Measurements from ENCODE around the gene PITX1.

PITX1 gene

GRCh38 chr5:135040034-135040332 lies 6.0 kb upstream of the PITX1 start:
- Histone ChIP-seq H3K27me3 (ENCODE audit: control insufficient read depth in 1 of 2, insufficient read depth in 2 of 2, low read length in 2 of 2) (peaks cover 76 to 77% of the 10 kb centered on the region in 2 donors), H3K36me3 (ENCODE audit: insufficient read depth, low read length) (no peaks in the 10 kb centered on the region), H3K9me3 (ENCODE audit: low read length) (no peaks in the 10 kb centered on the region), H3K4me3 (ENCODE audit: low read depth in 1 of 2, low read length in 2 of 2) (no peak overlapping the region), H3K4me1 (ENCODE audit: insufficient read depth, low read length) (no peaks in the 10 kb centered on the region), H3K9ac (ENCODE audit: low read length) (no peak overlapping the region), H3K27ac (ENCODE audit: low read depth, low read length) (no peak overlapping the region)

- Histone ChIP-seq H3K4me1 (ENCODE audit: insufficient read depth, low read length) (no peaks in the 10 kb centered on the region), H3K36me3 (ENCODE audit: insufficient read depth, low read length) (no peaks in the 10 kb centered on the region), H3K4me3 (ENCODE audit: low read depth in 1 of 2, low read length in 2 of 2) (peak overlapping the region in 1 of 2 donors; percentile 12), H3K9ac (ENCODE audit: low read length) (no peak overlapping the region), H3K27me3 (ENCODE audit: control insufficient read depth in 1 of 2, insufficient read depth in 2 of 2, low read length in 2 of 2) (peaks cover 79% of the 10 kb centered on the region in 2 donors), H3K27ac (ENCODE audit: low read depth, low read length) (no peak overlapping the region), H3K9me3 (ENCODE audit: low read length) (no peaks in the 10 kb centered on the region)
These were observed 5.4 kb upstream of the PITX1 start for GRCh38 chr5:135039271-135040033.

GRCh38 chr5:135038813-135039270 lies 4.8 kb upstream of the PITX1 start:
- peaks cover 74 to 83% of the 10 kb centered on the region in 2 donors for H3K27me3 ChIP-seq (ENCODE audit: control insufficient read depth in 1 of 2, insufficient read depth in 2 of 2, low read length in 2 of 2)
- H3K27ac ChIP-seq (ENCODE audit: low read depth, low read length): no peak overlapping the region
- no peaks in the 10 kb centered on the region for H3K4me1 ChIP-seq (ENCODE audit: insufficient read depth, low read length)
- H3K9me3 ChIP-seq (ENCODE audit: low read length): no peaks in the 10 kb centered on the region
- H3K4me3 ChIP-seq (ENCODE audit: low read depth in 1 of 2, low read length in 2 of 2): peak overlapping the region; percentile 12 to 14
- no peaks in the 10 kb centered on the region for H3K36me3 ChIP-seq (ENCODE audit: insufficient read depth, low read length)
- H3K9ac ChIP-seq (ENCODE audit: low read length): no peak overlapping the region

- Histone ChIP-seq H3K9me3 (ENCODE audit: low read length) (no peaks in the 10 kb centered on the region), H3K27me3 (ENCODE audit: control insufficient read depth in 1 of 2, insufficient read depth in 2 of 2, low read length in 2 of 2) (peaks cover 72 to 88% of the 10 kb centered on the region in 2 donors), H3K27ac (ENCODE audit: low read depth, low read length) (no peak overlapping the region), H3K4me1 (ENCODE audit: insufficient read depth, low read length) (peaks cover 4% of the 10 kb centered on the region), H3K4me3 (ENCODE audit: low read depth in 1 of 2, low read length in 2 of 2) (peak overlapping the region in 1 of 2 donors; percentile 14), H3K36me3 (ENCODE audit: insufficient read depth, low read length) (no peaks in the 10 kb centered on the region), H3K9ac (ENCODE audit: low read length) (no peak overlapping the region)
These were observed 4.3 kb upstream of the PITX1 start for GRCh38 chr5:135038205-135038812.

GRCh38 chr5:135037519-135038204 lies 3.6 kb upstream of the PITX1 start:
- Histone ChIP-seq H3K36me3 (ENCODE audit: insufficient read depth, low read length) (no peaks in the 10 kb centered on the region), H3K9me3 (ENCODE audit: low read length) (no peaks in the 10 kb centered on the region), H3K27ac (ENCODE audit: low read depth, low read length) (no peak overlapping the region), H3K9ac (ENCODE audit: low read length) (no peak overlapping the region), H3K4me3 (ENCODE audit: low read depth in 1 of 2, low read length in 2 of 2) (no peak overlapping the region), H3K27me3 (ENCODE audit: control insufficient read depth in 1 of 2, insufficient read depth in 2 of 2, low read length in 2 of 2) (peaks cover 69 to 91% of the 10 kb centered on the region in 2 donors), H3K4me1 (ENCODE audit: insufficient read depth, low read length) (peaks cover 9% of the 10 kb centered on the region)

GRCh38 chr5:135036405-135036804 lies 2.4 kb upstream of the PITX1 start:
- Histone ChIP-seq H3K27me3 (ENCODE audit: control insufficient read depth in 1 of 2, insufficient read depth in 2 of 2, low read length in 2 of 2) (peaks cover 76 to 96% of the 10 kb centered on the region in 2 donors), H3K4me3 (ENCODE audit: low read depth in 1 of 2, low read length in 2 of 2) (no peak overlapping the region), H3K36me3 (ENCODE audit: insufficient read depth, low read length) (no peaks in the 10 kb centered on the region), H3K4me1 (ENCODE audit: insufficient read depth, low read length) (peaks cover 13% of the 10 kb centered on the region), H3K9ac (ENCODE audit: low read length) (no peak overlapping the region), H3K27ac (ENCODE audit: low read depth, low read length) (no peak overlapping the region), H3K9me3 (ENCODE audit: low read length) (no peaks in the 10 kb centered on the region)

- Histone ChIP-seq H3K9me3 (ENCODE audit: low read length) (no peaks in the 10 kb centered on the region), H3K27ac (ENCODE audit: low read depth, low read length) (no peak overlapping the region), H3K27me3 (ENCODE audit: control insufficient read depth in 1 of 2, insufficient read depth in 2 of 2, low read length in 2 of 2) (peaks cover 78 to 96% of the 10 kb centered on the region in 2 donors), H3K36me3 (ENCODE audit: insufficient read depth, low read length) (no peaks in the 10 kb centered on the region), H3K4me1 (ENCODE audit: insufficient read depth, low read length) (peaks cover 21% of the 10 kb centered on the region), H3K4me3 (ENCODE audit: low read depth in 1 of 2, low read length in 2 of 2) (no peak overlapping the region), H3K9ac (ENCODE audit: low read length) (no peak overlapping the region)
These were observed 1.6 kb upstream of the PITX1 start for GRCh38 chr5:135035678-135036030.

- H3K36me3 ChIP-seq (ENCODE audit: insufficient read depth, low read length): no peaks in the 10 kb centered on the region
- no peak overlapping the region for H3K9ac ChIP-seq (ENCODE audit: low read length)
- H3K27ac ChIP-seq (ENCODE audit: low read depth, low read length): no peak overlapping the region
- peaks cover 26% of the 10 kb centered on the region for H3K4me1 ChIP-seq (ENCODE audit: insufficient read depth, low read length)
- H3K9me3 ChIP-seq (ENCODE audit: low read length): no peaks in the 10 kb centered on the region
- no peak overlapping the region for H3K4me3 ChIP-seq (ENCODE audit: low read depth in 1 of 2, low read length in 2 of 2)
- peaks cover 78 to 96% of the 10 kb centered on the region in 2 donors for H3K27me3 ChIP-seq (ENCODE audit: control insufficient read depth in 1 of 2, insufficient read depth in 2 of 2, low read length in 2 of 2)
These were observed 1.1 kb upstream of the PITX1 start for GRCh38 chr5:135034963-135035677.

- H3K9ac ChIP-seq (ENCODE audit: low read length): no peak overlapping the region
These were observed 371 bp upstream of the PITX1 start for GRCh38 chr5:135034236-135034962.

GRCh38 chr5:135032999-135033861 lies 798 bp downstream of the PITX1 start:
- H3K36me3 ChIP-seq (ENCODE audit: insufficient read depth, low read length): no peaks in the 10 kb centered on the region
- no peak overlapping the region for H3K27ac ChIP-seq (ENCODE audit: low read depth, low read length)
- no peaks in the 10 kb centered on the region for H3K9me3 ChIP-seq (ENCODE audit: low read length)
- H3K9ac ChIP-seq (ENCODE audit: low read length): no peak overlapping the region
- peaks cover 78 to 95% of the 10 kb centered on the region in 2 donors for H3K27me3 ChIP-seq (ENCODE audit: control insufficient read depth in 1 of 2, insufficient read depth in 2 of 2, low read length in 2 of 2)
- peak overlapping the region; percentile 46 to 47 for H3K4me3 ChIP-seq (ENCODE audit: low read depth in 1 of 2, low read length in 2 of 2)
- peaks cover 27% of the 10 kb centered on the region for H3K4me1 ChIP-seq (ENCODE audit: insufficient read depth, low read length)

More at GRCh38 chr5:135034236-135034962, 371 bp upstream of the PITX1 start:
- Histone ChIP-seq H3K9me3 (ENCODE audit: low read length) (no peaks in the 10 kb centered on the region), H3K4me1 (ENCODE audit: insufficient read depth, low read length) (peaks cover 27% of the 10 kb centered on the region), H3K4me3 (ENCODE audit: low read depth in 1 of 2, low read length in 2 of 2) (no peak overlapping the region), H3K36me3 (ENCODE audit: insufficient read depth, low read length) (no peaks in the 10 kb centered on the region), H3K27me3 (ENCODE audit: control insufficient read depth in 1 of 2, insufficient read depth in 2 of 2, low read length in 2 of 2) (peaks cover 80 to 96% of the 10 kb centered on the region in 2 donors), H3K27ac (ENCODE audit: low read depth, low read length) (no peak overlapping the region)
